ENCODE data around the gene GPRC5C.
A peak's percentile ranks its signal among the peaks of the same experiment; 100 is the strongest.

GPRC5C gene

DNA sequence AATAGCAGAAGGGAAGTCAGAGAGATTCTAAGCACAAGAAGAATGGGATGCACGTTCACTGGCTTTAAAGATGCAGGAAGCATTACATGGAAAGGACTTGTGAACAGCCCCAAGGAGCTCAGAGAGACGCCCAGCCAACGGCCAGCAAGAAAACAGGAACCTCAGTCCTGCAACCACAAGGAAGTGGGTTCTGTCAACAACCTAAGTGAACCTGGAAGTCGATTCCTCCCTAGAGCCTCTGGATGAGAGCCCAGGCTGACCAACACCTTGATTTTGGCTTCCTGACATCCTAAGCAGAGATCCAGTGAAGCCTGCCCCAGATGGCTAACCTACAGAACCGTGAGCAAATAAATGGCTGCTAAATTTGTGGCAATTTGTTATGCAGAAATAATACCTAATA, 40.1 kb upstream of the GPRC5C start:
- Histone ChIP-seq H3K14ac (ENCODE audit: low read length) (no peak overlapping the region), H2BK5ac (ENCODE audit: low read depth, low read length, poor library complexity) (no peak overlapping the region), H4K8ac (ENCODE audit: low read depth, low read length) (no peak overlapping the region), H3K9ac (ENCODE audit: low read length) (no peak overlapping the region), H3K18ac (ENCODE audit: low read length) (no peak overlapping the region), H3K79me2 (ENCODE audit: control insufficient read depth, insufficient read depth, low read length, poor library complexity) (no peaks in the 10 kb centered on the region), H3K36me3 (ENCODE audit: control insufficient read depth in 1 of 2, insufficient read depth in 2 of 2, low read length in 2 of 2) (no peaks in the 10 kb centered on the region), H3K4me3 (ENCODE audit: low read depth, low read length) (no peak overlapping the region), H3K79me1 (ENCODE audit: low read length) (no peaks in the 10 kb centered on the region), H3K27ac (ENCODE audit: low read depth, low read length) (no peak overlapping the region), H3K23ac (ENCODE audit: low read length) (no peak overlapping the region), H3K27me3 (ENCODE audit: insufficient read depth, low read length) (no peaks in the 10 kb centered on the region), H4K91ac (ENCODE audit: low read depth, low read length) (no peak overlapping the region), H2AFZ (ENCODE audit: insufficient read depth, low read length, poor library complexity) (no peak overlapping the region), H3K4me1 (ENCODE audit: control insufficient read depth in 1 of 2, insufficient read depth in 2 of 2, low read length in 2 of 2) (peaks cover 6 to 8% of the 10 kb centered on the region in 2 experiments), H3K4ac (ENCODE audit: low read depth, low read length) (no peak overlapping the region), H3K9me3 (ENCODE audit: insufficient read depth, low read depth, low read length) (peaks cover 2% of the 10 kb centered on the region), H2BK120ac (ENCODE audit: insufficient read depth, low read length, poor library complexity) (no peak overlapping the region), H2BK12ac (ENCODE audit: low read length) (no peak overlapping the region), H2AK5ac (ENCODE audit: low read length) (no peak overlapping the region), H4K12ac (ENCODE audit: low read depth, low read length) (no peak overlapping the region), H3K4me2 (ENCODE audit: low read length) (no peak overlapping the region)
- no CpG with 5 or more reads among the region's 5 CpGs for WGBS (ENCODE audit: extremely low coverage, insufficient coverage, insufficient read length)
- DNase-seq = no peak

DNA sequence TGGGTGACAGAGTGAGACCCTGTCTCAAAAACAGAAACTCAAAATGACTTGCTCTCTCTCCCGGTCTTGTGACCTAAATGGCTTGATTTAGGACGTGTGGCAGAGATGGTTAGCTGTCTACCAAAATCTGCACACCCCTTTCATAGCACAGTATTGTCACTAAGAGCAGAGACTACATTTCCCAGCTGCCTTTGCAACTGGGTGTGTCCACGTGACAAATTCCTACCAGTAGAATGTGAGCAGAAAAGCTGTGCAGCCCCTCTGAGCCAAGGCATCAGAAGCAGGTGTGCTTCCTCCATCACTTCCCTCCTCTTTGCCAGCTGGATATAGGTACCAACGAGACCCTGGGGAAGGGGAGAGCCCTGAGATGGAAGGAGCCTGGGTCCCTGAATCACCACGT, 39.0 kb upstream of the GPRC5C start:
- H2AK5ac ChIP-seq (ENCODE audit: low read length) = no peak overlapping the region
- H3K23ac ChIP-seq (ENCODE audit: low read length) = no peak overlapping the region
- H3K79me1 ChIP-seq (ENCODE audit: low read length) = no peaks in the 10 kb centered on the region
- peaks cover 2% of the 10 kb centered on the region for H3K9me3 ChIP-seq (ENCODE audit: insufficient read depth, low read depth, low read length)
- H4K91ac ChIP-seq (ENCODE audit: low read depth, low read length) = no peak overlapping the region
- H3K79me2 ChIP-seq (ENCODE audit: control insufficient read depth, insufficient read depth, low read length, poor library complexity) = no peaks in the 10 kb centered on the region
- no peak overlapping the region for H3K18ac ChIP-seq (ENCODE audit: low read length)
- no peak overlapping the region for H4K12ac ChIP-seq (ENCODE audit: low read depth, low read length)
- no peak overlapping the region for H4K8ac ChIP-seq (ENCODE audit: low read depth, low read length)
- no peak overlapping the region for H2BK120ac ChIP-seq (ENCODE audit: insufficient read depth, low read length, poor library complexity)
- H3K4me1 ChIP-seq (ENCODE audit: control insufficient read depth in 1 of 2, insufficient read depth in 2 of 2, low read length in 2 of 2) = peaks cover 6 to 8% of the 10 kb centered on the region in 2 experiments
- H3K4ac ChIP-seq (ENCODE audit: low read depth, low read length) = no peak overlapping the region
- no peak overlapping the region for H3K4me2 ChIP-seq (ENCODE audit: low read length)
- no peaks in the 10 kb centered on the region for H3K27me3 ChIP-seq (ENCODE audit: insufficient read depth, low read length)
- H3K9ac ChIP-seq (ENCODE audit: low read length) = no peak overlapping the region
- no peaks in the 10 kb centered on the region for H3K36me3 ChIP-seq (ENCODE audit: control insufficient read depth in 1 of 2, insufficient read depth in 2 of 2, low read length in 2 of 2)
- no peak overlapping the region for H3K27ac ChIP-seq (ENCODE audit: low read depth, low read length)
- no peak overlapping the region for H3K14ac ChIP-seq (ENCODE audit: low read length)
- no CpG with 5 or more reads among the region's 5 CpGs for WGBS (ENCODE audit: extremely low coverage, insufficient coverage, insufficient read length)
- DNase-seq = no peak
- H3K4me3 ChIP-seq (ENCODE audit: low read depth, low read length) = no peak overlapping the region
- no peak overlapping the region for H2AFZ ChIP-seq (ENCODE audit: insufficient read depth, low read length, poor library complexity)
- no peak overlapping the region for H2BK5ac ChIP-seq (ENCODE audit: low read depth, low read length, poor library complexity)
- H2BK12ac ChIP-seq (ENCODE audit: low read length) = no peak overlapping the region

DNA sequence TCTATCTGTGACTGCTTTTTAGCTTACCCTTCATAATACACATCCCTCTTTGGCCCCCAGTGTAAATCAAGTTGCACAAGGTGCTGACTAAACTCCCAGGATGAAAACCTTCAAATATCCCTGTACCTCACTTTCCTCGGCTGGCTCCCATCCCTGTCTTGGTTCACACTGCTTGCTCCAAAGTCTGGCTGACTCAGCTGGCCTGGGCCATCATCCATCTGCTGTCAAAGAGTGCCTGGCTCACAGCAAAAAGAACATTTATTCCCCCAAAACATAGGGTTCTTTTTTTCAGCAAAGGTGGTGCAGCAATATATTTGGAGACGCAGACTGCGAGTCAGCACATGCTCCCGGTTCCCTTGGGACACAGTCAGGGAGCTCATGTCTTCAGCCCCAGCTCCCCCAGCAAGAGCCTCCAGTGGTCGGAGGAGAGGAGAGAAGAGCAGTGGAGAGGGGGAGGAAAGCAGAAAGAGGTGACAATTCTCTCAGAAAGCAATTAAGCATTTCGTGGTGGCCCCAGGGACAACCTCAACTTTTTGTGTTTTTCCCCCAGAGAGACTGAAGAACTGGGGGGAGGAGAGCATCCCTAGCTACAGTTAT, 38.4 kb upstream of the GPRC5C start:
- H3K18ac ChIP-seq (ENCODE audit: low read length) = no peak overlapping the region
- no peaks in the 10 kb centered on the region for H3K27me3 ChIP-seq (ENCODE audit: insufficient read depth, low read length)
- no peak overlapping the region for H3K23ac ChIP-seq (ENCODE audit: low read length)
- no peak overlapping the region for H3K9ac ChIP-seq (ENCODE audit: low read length)
- no CpG with 5 or more reads among the region's 6 CpGs for WGBS (ENCODE audit: extremely low coverage, insufficient coverage, insufficient read length)
- no peak overlapping the region for H3K27ac ChIP-seq (ENCODE audit: low read depth, low read length)
- H3K36me3 ChIP-seq (ENCODE audit: control insufficient read depth in 1 of 2, insufficient read depth in 2 of 2, low read length in 2 of 2) = no peaks in the 10 kb centered on the region
- no peak overlapping the region for H3K4me3 ChIP-seq (ENCODE audit: low read depth, low read length)
- no peak overlapping the region for H4K12ac ChIP-seq (ENCODE audit: low read depth, low read length)
- H2AFZ ChIP-seq (ENCODE audit: insufficient read depth, low read length, poor library complexity) = no peak overlapping the region
- H3K79me2 ChIP-seq (ENCODE audit: control insufficient read depth, insufficient read depth, low read length, poor library complexity) = no peaks in the 10 kb centered on the region
- H3K4me1 ChIP-seq (ENCODE audit: control insufficient read depth in 1 of 2, insufficient read depth in 2 of 2, low read length in 2 of 2) = peaks cover 6 to 8% of the 10 kb centered on the region in 2 experiments
- no peak overlapping the region for H2BK12ac ChIP-seq (ENCODE audit: low read length)
- DNase-seq = no peak
- no peak overlapping the region for H4K8ac ChIP-seq (ENCODE audit: low read depth, low read length)
- H3K4ac ChIP-seq (ENCODE audit: low read depth, low read length) = no peak overlapping the region
- no peaks in the 10 kb centered on the region for H3K79me1 ChIP-seq (ENCODE audit: low read length)
- no peak overlapping the region for H3K14ac ChIP-seq (ENCODE audit: low read length)
- no peak overlapping the region for H2AK5ac ChIP-seq (ENCODE audit: low read length)
- H2BK5ac ChIP-seq (ENCODE audit: low read depth, low read length, poor library complexity) = no peak overlapping the region
- no peak overlapping the region for H4K91ac ChIP-seq (ENCODE audit: low read depth, low read length)
- H3K9me3 ChIP-seq (ENCODE audit: insufficient read depth, low read depth, low read length) = peaks cover 2% of the 10 kb centered on the region
- H3K4me2 ChIP-seq (ENCODE audit: low read length) = no peak overlapping the region
- no peak overlapping the region for H2BK120ac ChIP-seq (ENCODE audit: insufficient read depth, low read length, poor library complexity)

DNA sequence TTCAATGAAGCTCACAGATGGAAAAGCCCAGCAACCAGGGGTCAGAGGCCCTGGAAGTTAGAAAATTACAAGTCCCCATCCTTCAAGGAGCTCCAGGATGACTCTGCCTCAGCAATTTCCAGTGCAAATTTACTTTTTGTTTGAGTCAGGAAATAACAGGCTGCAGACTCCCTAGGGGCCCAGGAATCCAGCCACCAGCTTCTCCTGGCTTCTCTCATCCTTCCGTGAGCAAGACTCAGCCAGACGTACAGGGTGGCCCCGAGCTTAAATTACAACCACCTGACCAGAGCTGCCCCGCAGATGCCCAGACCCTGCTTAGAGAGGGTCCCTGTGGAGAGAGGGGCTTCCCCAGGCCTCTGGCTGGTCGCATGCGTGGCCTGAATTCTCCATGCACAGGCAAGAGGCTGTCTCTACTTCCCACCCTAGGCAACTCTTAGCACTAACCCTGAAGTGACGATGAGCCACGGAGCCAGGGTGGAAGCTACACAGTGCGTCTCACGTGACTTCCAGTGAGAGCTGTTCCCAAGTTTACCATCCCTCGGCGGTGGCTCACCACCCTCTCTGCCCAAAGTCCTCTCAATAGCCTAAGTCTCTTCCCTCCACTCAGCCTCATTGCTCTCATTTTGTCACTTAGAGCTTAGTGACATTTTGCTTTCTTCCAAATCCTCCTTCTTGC, 37.5 kb upstream of the GPRC5C start:
- H3K27ac ChIP-seq (ENCODE audit: low read depth, low read length) = no peak overlapping the region
- WGBS (ENCODE audit: extremely low coverage, insufficient coverage, insufficient read length) = no CpG with 5 or more reads among the region's 12 CpGs

More for the DNA sequence above, 37.5 kb upstream of the GPRC5C start:
- Histone ChIP-seq H2BK5ac (ENCODE audit: low read depth, low read length, poor library complexity) (no peak overlapping the region), H3K36me3 (ENCODE audit: control insufficient read depth in 1 of 2, insufficient read depth in 2 of 2, low read length in 2 of 2) (no peaks in the 10 kb centered on the region), H4K12ac (ENCODE audit: low read depth, low read length) (no peak overlapping the region), H3K4me3 (ENCODE audit: low read depth, low read length) (no peak overlapping the region), H3K14ac (ENCODE audit: low read length) (no peak overlapping the region), H3K79me1 (ENCODE audit: low read length) (no peaks in the 10 kb centered on the region), H4K8ac (ENCODE audit: low read depth, low read length) (no peak overlapping the region), H2AK5ac (ENCODE audit: low read length) (no peak overlapping the region), H4K91ac (ENCODE audit: low read depth, low read length) (no peak overlapping the region), H2BK12ac (ENCODE audit: low read length) (no peak overlapping the region), H3K27me3 (ENCODE audit: insufficient read depth, low read length) (no peaks in the 10 kb centered on the region), H3K18ac (ENCODE audit: low read length) (no peak overlapping the region), H3K9ac (ENCODE audit: low read length) (no peak overlapping the region), H2BK120ac (ENCODE audit: insufficient read depth, low read length, poor library complexity) (no peak overlapping the region), H3K4ac (ENCODE audit: low read depth, low read length) (no peak overlapping the region), H3K23ac (ENCODE audit: low read length) (no peak overlapping the region), H3K4me1 (ENCODE audit: control insufficient read depth in 1 of 2, insufficient read depth in 2 of 2, low read length in 2 of 2) (peaks cover 6 to 8% of the 10 kb centered on the region in 2 experiments), H2AFZ (ENCODE audit: insufficient read depth, low read length, poor library complexity) (peak overlapping the region; percentile 10), H3K9me3 (ENCODE audit: insufficient read depth, low read depth, low read length) (peaks cover 2% of the 10 kb centered on the region), H3K4me2 (ENCODE audit: low read length) (no peak overlapping the region), H3K79me2 (ENCODE audit: control insufficient read depth, insufficient read depth, low read length, poor library complexity) (no peaks in the 10 kb centered on the region)
- no peak for DNase-seq
